Activated naive CD8-positive, alpha-beta T cell (primary cell): Measurements from ENCODE around the gene RAB1B.
"Not testable (repeated sequence)": the region's sequence is repeated elsewhere in the genome, so short reads cannot be mapped to it uniquely, and the experiment has no call there.

ENCODE experiments used
- H3K27ac Mint-ChIP-seq: one replicate; pipeline ENCODE4 v1.8.0; 2021; ENCODE audit warnings: mixed read lengths
- H3K27me3 Mint-ChIP-seq: one replicate; pipeline ENCODE4 v1.8.0; 2021; ENCODE audit warnings: mixed read lengths
- H3K36me3 Mint-ChIP-seq: one replicate; pipeline ENCODE4 v1.8.0; 2021; ENCODE audit warnings: mixed read lengths
- H3K4me1 Mint-ChIP-seq: one replicate; pipeline ENCODE4 v1.8.0; 2021; ENCODE audit warnings: low read depth, mixed read lengths
- H3K4me3 Mint-ChIP-seq: one replicate; pipeline ENCODE4 v1.8.0; 2021; ENCODE audit warnings: mild to moderate bottlenecking, mixed read lengths
- H3K9me3 Mint-ChIP-seq: one replicate; pipeline ENCODE4 v1.8.0; 2021; ENCODE audit warnings: low read depth, mixed read lengths

Gene RAB1B

DNA sequence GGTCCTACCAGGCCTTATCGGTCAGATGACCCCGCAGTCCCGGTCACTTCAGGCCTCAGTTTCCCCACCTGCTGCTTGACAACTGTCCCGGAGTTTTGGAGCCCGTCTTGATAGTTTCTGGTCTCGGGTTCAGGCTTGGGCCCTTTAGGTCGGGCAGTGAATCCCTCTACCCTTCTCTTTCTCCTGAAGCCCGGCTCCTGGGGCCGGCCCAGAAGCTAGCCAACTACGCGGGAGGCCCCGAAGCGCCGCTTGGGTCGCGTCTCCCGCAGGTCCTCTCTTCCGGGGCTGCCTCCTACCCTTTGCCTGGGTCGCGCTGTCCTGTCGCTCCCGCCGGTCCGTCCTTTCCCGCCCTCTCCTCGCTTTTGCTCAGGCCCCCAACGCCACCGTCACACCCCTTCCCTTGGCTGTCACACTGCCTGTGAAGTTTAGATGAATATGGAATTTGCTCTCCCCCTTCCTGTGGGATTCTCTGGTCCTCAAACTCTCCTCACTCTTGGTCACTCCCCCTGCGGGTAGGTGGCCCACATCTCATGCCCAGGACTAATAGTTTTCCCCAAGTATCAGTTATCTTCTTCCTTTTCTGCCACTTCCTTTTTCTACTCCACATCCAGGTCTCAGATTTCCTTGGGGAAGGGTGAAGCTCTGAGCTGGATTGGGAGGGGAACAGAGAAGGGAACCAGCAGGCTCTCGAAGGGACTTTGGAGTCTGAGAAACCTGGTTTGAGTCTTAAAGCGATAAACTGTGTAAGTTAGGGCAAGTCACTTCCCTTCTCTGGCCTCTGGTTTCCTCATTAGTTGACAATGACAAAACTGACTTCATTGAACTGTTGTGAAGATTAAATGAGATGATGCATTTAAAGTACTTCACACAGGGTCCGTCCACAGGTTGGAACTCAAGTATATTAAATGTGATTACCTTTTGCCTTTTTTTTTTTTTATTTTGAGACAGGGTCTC, 790 bp downstream of the RAB1B start:
- peaks cover 34% of the 10 kb centered on the region for H3K4me1 Mint-ChIP-seq
- H3K9me3 Mint-ChIP-seq = no peaks in the 10 kb centered on the region
- peak overlapping the region; percentile 88 for H3K27ac Mint-ChIP-seq
- H3K27me3 Mint-ChIP-seq = no peaks in the 10 kb centered on the region
- H3K4me3 Mint-ChIP-seq = peak overlapping the region; percentile 98
- H3K36me3 Mint-ChIP-seq = no peaks in the 10 kb centered on the region

GRCh38 chr11:66271816-66272215, 3.4 kb downstream of the RAB1B start:
- Mint-ChIP-seq H3K27ac (no peak overlapping the region), H3K27me3 (no peaks in the 10 kb centered on the region), H3K4me3 (peak overlapping the region; percentile 5), H3K36me3 (no peaks in the 10 kb centered on the region), H3K9me3 (no peaks in the 10 kb centered on the region), H3K4me1 (peaks cover 34% of the 10 kb centered on the region)

GRCh38 chr11:66272596-66272995, 4.2 kb downstream of the RAB1B start:
- Mint-ChIP-seq H3K9me3 (no peaks in the 10 kb centered on the region), H3K36me3 (no peaks in the 10 kb centered on the region), H3K4me3 (no peak overlapping the region), H3K27ac (peak overlapping the region; percentile 59), H3K4me1 (peaks cover 32% of the 10 kb centered on the region), H3K27me3 (no peaks in the 10 kb centered on the region)

DNA sequence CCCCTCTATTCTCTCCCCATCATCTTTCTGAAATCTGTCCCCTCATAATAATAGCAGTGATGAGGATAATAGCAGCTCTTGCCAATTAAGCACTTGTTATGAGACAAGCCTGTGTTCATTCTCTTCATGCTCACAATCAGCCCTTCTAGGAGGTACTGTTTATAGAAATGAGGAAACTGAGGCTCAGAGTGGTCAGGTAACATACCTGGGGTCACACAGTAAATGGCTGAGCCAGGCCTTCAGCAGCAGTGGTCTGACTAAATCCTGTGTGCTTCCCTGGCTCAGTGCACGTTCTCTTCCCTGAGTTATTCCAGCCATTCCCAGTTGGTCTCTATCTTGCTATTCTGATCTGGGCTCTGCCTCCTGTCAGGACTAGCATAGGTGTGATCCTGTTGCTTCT, 5.8 kb downstream of the RAB1B start:
- Mint-ChIP-seq H3K4me1 (peaks cover 29% of the 10 kb centered on the region), H3K36me3 (no peaks in the 10 kb centered on the region), H3K4me3 (no peak overlapping the region), H3K27ac (no peak overlapping the region), H3K27me3 (no peaks in the 10 kb centered on the region), H3K9me3 (no peaks in the 10 kb centered on the region)

- H3K27me3 Mint-ChIP-seq = no peaks in the 10 kb centered on the region
- H3K36me3 Mint-ChIP-seq = no peaks in the 10 kb centered on the region
- no peaks in the 10 kb centered on the region for H3K9me3 Mint-ChIP-seq
- no peak overlapping the region for H3K4me3 Mint-ChIP-seq
- H3K27ac Mint-ChIP-seq = no peak overlapping the region
- H3K4me1 Mint-ChIP-seq = peaks cover 23% of the 10 kb centered on the region
Measured at GRCh38 chr11:66275396-66275795, 7.0 kb downstream of the RAB1B start.

DNA sequence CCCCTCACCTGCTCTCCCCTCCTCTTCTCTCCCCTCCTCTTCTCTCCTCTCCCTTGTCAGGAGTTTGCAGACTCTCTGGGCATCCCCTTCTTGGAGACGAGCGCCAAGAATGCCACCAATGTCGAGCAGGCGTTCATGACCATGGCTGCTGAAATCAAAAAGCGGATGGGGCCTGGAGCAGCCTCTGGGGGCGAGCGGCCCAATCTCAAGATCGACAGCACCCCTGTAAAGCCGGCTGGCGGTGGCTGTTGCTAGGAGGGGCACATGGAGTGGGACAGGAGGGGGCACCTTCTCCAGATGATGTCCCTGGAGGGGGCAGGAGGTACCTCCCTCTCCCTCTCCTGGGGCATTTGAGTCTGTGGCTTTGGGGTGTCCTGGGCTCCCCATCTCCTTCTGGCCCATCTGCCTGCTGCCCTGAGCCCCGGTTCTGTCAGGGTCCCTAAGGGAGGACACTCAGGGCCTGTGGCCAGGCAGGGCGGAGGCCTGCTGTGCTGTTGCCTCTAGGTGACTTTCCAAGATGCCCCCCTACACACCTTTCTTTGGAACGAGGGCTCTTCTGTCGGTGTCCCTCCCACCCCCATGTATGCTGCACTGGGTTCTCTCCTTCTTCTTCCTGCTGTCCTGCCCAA, 7.7 kb downstream of the RAB1B start:
- no peak overlapping the region for H3K27ac Mint-ChIP-seq

GRCh38 chr11:66276619-66277018, 8.2 kb downstream of the RAB1B start:
- H3K27me3 Mint-ChIP-seq, H3K9me3 Mint-ChIP-seq, H3K4me3 Mint-ChIP-seq, H3K27ac Mint-ChIP-seq, H3K36me3 Mint-ChIP-seq: not testable (repeated sequence)
- peaks cover 18% of the 10 kb centered on the region for H3K4me1 Mint-ChIP-seq

More for the DNA sequence above, 7.7 kb downstream of the RAB1B start:
- H3K4me1 Mint-ChIP-seq = peaks cover 19% of the 10 kb centered on the region
- H3K4me3 Mint-ChIP-seq = no peak overlapping the region
- H3K9me3 Mint-ChIP-seq = no peaks in the 10 kb centered on the region
- H3K27me3 Mint-ChIP-seq = no peaks in the 10 kb centered on the region
- no peaks in the 10 kb centered on the region for H3K36me3 Mint-ChIP-seq

DNA sequence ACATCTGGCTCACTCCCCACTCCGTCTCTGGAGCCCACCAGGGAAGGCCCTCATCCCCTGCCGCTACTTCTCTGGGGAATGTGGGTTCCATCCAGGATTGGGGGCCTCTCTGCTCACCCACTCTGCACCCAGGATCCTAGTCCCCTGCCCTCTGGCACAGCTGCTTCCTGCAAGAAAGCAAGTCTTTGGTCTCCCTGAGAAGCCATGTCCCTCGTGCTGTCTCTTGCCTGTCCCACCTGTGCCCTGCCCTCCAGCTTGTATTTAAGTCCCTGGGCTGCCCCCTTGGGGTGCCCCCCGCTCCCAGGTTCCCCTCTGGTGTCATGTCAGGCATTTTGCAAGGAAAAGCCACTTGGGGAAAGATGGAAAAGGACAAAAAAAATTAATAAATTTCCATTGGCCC, 8.6 kb downstream of the RAB1B start:
- H3K4me1 Mint-ChIP-seq = peaks cover 17% of the 10 kb centered on the region
- H3K36me3 Mint-ChIP-seq, H3K9me3 Mint-ChIP-seq, H3K27me3 Mint-ChIP-seq, H3K27ac Mint-ChIP-seq: not testable (repeated sequence)
- H3K4me3 Mint-ChIP-seq = peak overlapping the region; percentile 53

DNA sequence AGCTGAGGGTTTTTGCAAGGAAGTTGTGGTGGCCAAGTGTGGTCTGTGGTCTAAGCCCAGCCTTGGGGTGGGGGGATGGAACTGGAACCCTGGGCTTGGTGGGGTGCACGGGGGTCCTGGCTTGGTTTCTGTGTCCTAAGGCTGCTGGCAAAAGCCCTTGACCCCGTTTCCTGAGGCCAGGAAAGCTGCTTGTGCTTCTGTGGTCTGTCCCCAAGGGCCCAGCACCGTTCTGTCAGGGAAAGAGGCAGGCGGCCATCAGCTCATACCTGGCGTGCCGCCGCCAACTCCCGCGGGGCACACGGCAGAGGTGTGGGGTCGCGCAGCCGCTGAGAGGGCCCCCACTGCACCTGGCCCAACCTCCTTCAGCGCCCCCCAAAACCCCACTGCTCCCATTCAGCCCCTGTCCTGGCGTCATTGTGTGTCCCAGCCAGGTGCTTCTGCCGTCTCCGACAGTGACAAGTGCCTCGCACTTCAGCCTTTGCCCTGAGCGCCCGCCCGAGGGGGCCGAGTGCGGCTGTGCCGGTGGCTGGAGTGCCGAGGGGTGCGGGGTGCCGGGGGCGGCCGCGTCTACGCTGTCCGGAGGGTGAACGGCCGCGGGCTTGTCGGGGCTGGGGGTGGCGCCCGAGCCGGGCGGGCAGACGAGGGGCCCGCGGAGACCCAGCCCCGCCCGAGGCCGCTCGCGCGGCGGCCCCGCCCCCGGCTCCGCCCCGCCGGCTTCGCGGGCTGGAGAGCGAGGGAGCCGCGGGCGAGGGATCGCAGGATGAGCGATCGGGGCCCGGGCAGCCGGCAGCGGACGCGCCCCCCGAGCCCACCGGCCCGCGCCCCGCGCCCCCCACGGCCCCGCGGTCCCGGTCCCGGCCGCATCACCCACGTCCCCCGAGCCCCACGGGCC, 9.3 kb downstream of the RAB1B start, which contains the start of gene CNIH2:
Gene CNIH2, plus strand, starts transcription at position 705 of the 892 bp plus-strand sequence. CDS start 282 bp downstream, outside the sequence.
- no peaks in the 10 kb centered on the region for H3K9me3 Mint-ChIP-seq
- no peaks in the 10 kb centered on the region for H3K27me3 Mint-ChIP-seq
- peaks cover 19% of the 10 kb centered on the region for H3K4me1 Mint-ChIP-seq
- H3K36me3 Mint-ChIP-seq = no peaks in the 10 kb centered on the region
- peak within 1 kb of the TSS; percentile 71 for H3K4me3 Mint-ChIP-seq
- H3K27ac Mint-ChIP-seq = no peak within 1 kb of the TSS

- H3K4me3 Mint-ChIP-seq = peak overlapping the region; percentile 71
- no peaks in the 10 kb centered on the region for H3K9me3 Mint-ChIP-seq
- no peak overlapping the region for H3K27ac Mint-ChIP-seq
- peaks cover 23% of the 10 kb centered on the region for H3K4me1 Mint-ChIP-seq
- H3K36me3 Mint-ChIP-seq = no peaks in the 10 kb centered on the region
- H3K27me3 Mint-ChIP-seq = no peaks in the 10 kb centered on the region
Measured at GRCh38 chr11:66278363-66279091, 10.1 kb downstream of the RAB1B start.

- Mint-ChIP-seq H3K9me3 (no peaks in the 10 kb centered on the region), H3K4me1 (peaks cover 21% of the 10 kb centered on the region), H3K36me3 (no peaks in the 10 kb centered on the region), H3K27me3 (no peaks in the 10 kb centered on the region), H3K27ac (no peak overlapping the region), H3K4me3 (peak overlapping the region; percentile 71)
Measured at GRCh38 chr11:66279092-66279734, 10.8 kb downstream of the RAB1B start.

DNA sequence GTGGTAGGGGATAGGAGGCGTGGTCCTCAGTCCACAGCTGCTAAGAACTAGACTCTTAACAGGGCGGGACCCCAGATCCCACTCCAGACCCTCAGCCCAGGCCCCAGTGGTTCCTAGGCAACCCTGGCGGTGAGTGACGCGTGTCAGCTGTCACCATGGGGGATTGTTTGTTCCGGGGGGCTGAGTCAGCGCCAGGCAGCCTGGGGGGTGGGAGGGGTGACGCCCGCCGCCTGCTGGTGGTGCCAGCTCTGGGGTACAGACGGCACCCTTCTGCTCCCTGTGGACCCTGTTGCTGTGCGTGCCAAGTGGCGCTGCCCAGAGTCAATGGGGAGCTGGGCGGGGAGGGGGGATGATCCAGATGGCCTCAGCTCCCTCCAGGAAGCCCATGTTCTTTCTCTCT, 12.0 kb downstream of the RAB1B start:
- H3K4me3 Mint-ChIP-seq = no peak overlapping the region
- H3K4me1 Mint-ChIP-seq = peaks cover 21% of the 10 kb centered on the region
- H3K27ac Mint-ChIP-seq = no peak overlapping the region
- H3K36me3 Mint-ChIP-seq = no peaks in the 10 kb centered on the region
- H3K27me3 Mint-ChIP-seq = no peaks in the 10 kb centered on the region
- no peaks in the 10 kb centered on the region for H3K9me3 Mint-ChIP-seq

- H3K27ac Mint-ChIP-seq = no peak overlapping the region
- peak overlapping the region; percentile 18 for H3K4me3 Mint-ChIP-seq
- H3K9me3 Mint-ChIP-seq = no peaks in the 10 kb centered on the region
- H3K4me1 Mint-ChIP-seq = peaks cover 21% of the 10 kb centered on the region
- no peaks in the 10 kb centered on the region for H3K27me3 Mint-ChIP-seq
- no peaks in the 10 kb centered on the region for H3K36me3 Mint-ChIP-seq
Measured at GRCh38 chr11:66281001-66281400, 12.6 kb downstream of the RAB1B start.
